HepG2 (cell line): Measurements from ENCODE around the gene GRM7. TPM values are rescaled to one million over a fixed set of nuclear protein-coding genes. Genes with fewer than 3 reads are reported as not detected.

ENCODE experiments used
- ATAC-seq: fragments of 200-7000 bp; cut with Tn5 transposase; 3 replicates; pipeline ENCODE4 v1.9.1; 2020; ENCODE audit warnings: mild to moderate bottlenecking, moderate library complexity
- BruUV-seq: library from RNA; stranded (reverse); fragments of 400-500 nt; replicated peaks from 2 replicates; lab custom pipeline; 2021; lab: Mats Ljungman, UMichigan
- CTCF ChIA-PET: fragments of 300-600 bp; formaldehyde crosslinking; extraction: SDS; loops from one replicate; lab custom pipeline; 2021; ENCODE audit warnings: low total read pairs, inconsistent platforms, low intra/inter-chr PET ratio; lab: Yijun Ruan, JAX
- POLR2A ChIA-PET: fragments of 350-600 bp; sonication (Branson Sonifier 250); formaldehyde crosslinking; loops from one replicate; lab custom pipeline; 2020; ENCODE audit warnings: antibody characterized with exemption, inconsistent platforms; lab: Yijun Ruan, JAX
- DNase-seq: peaks from one replicate; pipeline ENCODE4 v3.0.0-alpha.2; 2015; ENCODE audit warnings: low spot score
- FAIRE-seq: peaks from 3 replicates; lab custom pipeline; 2011; peaks lifted over from hg19 to GRCh38; lab: Jason Lieb, UNC
- H2AFZ ChIP-seq: one replicate; pipeline ENCODE4 v1.6.1; 2011; ENCODE audit warnings: low read length, inconsistent platforms
- H3K27ac ChIP-seq: fragments of 300-600 bp; 3 replicates; pipeline ENCODE4 v1.8.0; 2011; ENCODE audit warnings: mixed run types, mild to moderate bottlenecking, mixed read lengths, low read length, inconsistent platforms; ENCODE audit not compliant: insufficient read depth; ENCODE audit errors: extremely low read length
- H3K27me3 ChIP-seq, 2 experiments: fragments of 200-600 bp in 1 of 2; 2 replicates in 1 of 2; 3 replicates in 1 of 2; pipeline versions ENCODE4 v1.6.0 to v1.8.0; 2011; ENCODE audit warnings: low read length in 2 of 2, mild to moderate bottlenecking in 2 of 2, moderate library complexity in 2 of 2, inconsistent platforms in 1 of 2; ENCODE audit not compliant: insufficient read depth in 2 of 2, control insufficient read depth in 1 of 2
- H3K36me3 ChIP-seq, 2 experiments: fragments of 200-600 bp in 1 of 2; replicated peaks in 1 of 2; 2 replicates in 1 of 2; 3 replicates in 1 of 2; pipeline versions ENCODE4 v1.5.1 to v1.8.0; 2011; ENCODE audit warnings: low read length in 2 of 2, inconsistent platforms in 1 of 2; ENCODE audit not compliant: insufficient read depth in 2 of 2, control insufficient read depth in 1 of 2
- H3K4me1 ChIP-seq: 2 replicates; pipeline ENCODE4 v1.5.1; 2012; ENCODE audit warnings: low read length, inconsistent platforms; ENCODE audit not compliant: insufficient read depth
- H3K4me2 ChIP-seq: 2 replicates; pipeline ENCODE4 v1.6.0; 2011; ENCODE audit warnings: low read depth, low read length, inconsistent platforms
- H3K4me3 ChIP-seq, 3 experiments: fragments of 200-600 bp in 1 of 3; sonication (generic), shearing (Covaris generic) in 1 of 3; replicated peaks in 1 of 3; 2 replicates each; pipeline ENCODE4 v1.5.1; 2011 to 2016; ENCODE audit warnings: low read length in 3 of 3, inconsistent platforms in 2 of 3, low read depth in 2 of 3, mild to moderate bottlenecking in 2 of 3, control low read depth in 1 of 3, mixed read lengths in 1 of 3; ENCODE audit not compliant: insufficient read depth in 1 of 3
- H3K79me2 ChIP-seq: one replicate; pipeline ENCODE4 v1.6.1; 2011; ENCODE audit warnings: low read length, inconsistent platforms; ENCODE audit not compliant: insufficient read depth
- H3K9ac ChIP-seq: 2 replicates; pipeline ENCODE4 v1.6.0; 2011; ENCODE audit warnings: mild to moderate bottlenecking, low read depth, low read length, inconsistent platforms; ENCODE audit not compliant: insufficient read depth
- H3K9me3 ChIP-seq: 2 replicates; pipeline ENCODE4 v1.5.1; 2012; ENCODE audit warnings: mild to moderate bottlenecking, low read length
- H4K20me1 ChIP-seq: 2 replicates; pipeline ENCODE4 v1.6.0; 2011; ENCODE audit warnings: inconsistent platforms, mild to moderate bottlenecking, low read length, moderate library complexity; ENCODE audit not compliant: insufficient read depth
- KMT2B ChIP-seq: IDR thresholded peaks from 2 replicates; pipeline ENCODE4 v1.6.1; 2016; ENCODE audit warnings: missing genetic modification reagents, missing compliant biosample characterization
- MTA1 ChIP-seq: sonication (generic); formaldehyde crosslinking; IDR thresholded peaks from 2 replicates; pipeline ENCODE4 v1.4.0; 2020; ENCODE audit warnings: missing genetic modification reagents, mild to moderate bottlenecking, borderline replicate concordance
- RXRA ChIP-seq: sonication (generic); formaldehyde crosslinking; IDR thresholded peaks from 2 replicates; pipeline ENCODE4 v1.5.1; 2020; ENCODE audit warnings: missing genetic modification reagents
- SMARCE1 ChIP-seq: fragments of 450-650 bp; IDR thresholded peaks from 2 replicates; pipeline ENCODE4 v1.6.1; 2017; ENCODE audit warnings: borderline replicate concordance
- ZNF432 ChIP-seq: sonication (generic); formaldehyde crosslinking; IDR thresholded peaks from 2 replicates; pipeline ENCODE4 v1.5.0; 2020; ENCODE audit warnings: missing genetic modification reagents, mild to moderate bottlenecking, borderline replicate concordance
- in situ Hi-C: cut with HindIII; loops from 2 replicates; pipeline ENCODE4 v1.10.0; 2017; ENCODE audit warnings: low pct_unique_long_range_greater_than_20kb; ENCODE audit not compliant: extremely low pct_ligation_motif_present
- intact Hi-C: fragments of 100-400 bp; cut with micrococcal nuclease; formaldehyde crosslinking; loops from one replicate; pipeline ENCODE4 v1.10.0; 2022; ENCODE audit not compliant: unreplicated experiment
- polyA plus RNA-seq, 8 experiments: library from polyadenylated mRNA; depleted of rRNA in 3 of 8; stranded (reverse) in 7 of 8; unstranded in 1 of 8; fragments of >200 nt; fragmentation: Illumina TruSeq in 4 of 8; extraction: Trizol in 4 of 8; gene quantifications; 2 replicates each; pipeline versions ENCODE4 v1.2.1 to v1.2.3, GENCODE V29; 2011 to 2016; ENCODE audit warnings: low read depth in 4 of 8, missing spikeins in 1 of 8, mixed read lengths in 1 of 8; ENCODE audit not compliant: insufficient read depth in 1 of 8
- total RNA-seq, 5 experiments: library from RNA; depleted of rRNA; stranded (reverse); fragments of >200 nt; fragmentation: Illumina TruSeq; extraction: Trizol; gene quantifications; 2 replicates each; pipeline ENCODE4 v1.2.3, GENCODE V29; 2016; ENCODE audit warnings: low read depth in 1 of 5
- TF ChIP-seq, protein P1 (sequence below): sonication (generic); formaldehyde crosslinking; IDR thresholded peaks from 2 replicates; pipeline ENCODE4 v1.5.0; 2020; ENCODE audit warnings: missing genetic modification reagents
- TF ChIP-seq, protein P2 (sequence below): sonication (generic); formaldehyde crosslinking; IDR thresholded peaks from 2 replicates; pipeline ENCODE4 v1.8.1; 2023; ENCODE audit warnings: mild to moderate bottlenecking, moderate library complexity, missing genetic modification reagents

GRM7 gene
- total and polyA plus RNA-seq, 2 of the 13 experiments (the other 11 are each of a cell fraction or from before 2014, with no cell fraction given) = not detected

DNA sequence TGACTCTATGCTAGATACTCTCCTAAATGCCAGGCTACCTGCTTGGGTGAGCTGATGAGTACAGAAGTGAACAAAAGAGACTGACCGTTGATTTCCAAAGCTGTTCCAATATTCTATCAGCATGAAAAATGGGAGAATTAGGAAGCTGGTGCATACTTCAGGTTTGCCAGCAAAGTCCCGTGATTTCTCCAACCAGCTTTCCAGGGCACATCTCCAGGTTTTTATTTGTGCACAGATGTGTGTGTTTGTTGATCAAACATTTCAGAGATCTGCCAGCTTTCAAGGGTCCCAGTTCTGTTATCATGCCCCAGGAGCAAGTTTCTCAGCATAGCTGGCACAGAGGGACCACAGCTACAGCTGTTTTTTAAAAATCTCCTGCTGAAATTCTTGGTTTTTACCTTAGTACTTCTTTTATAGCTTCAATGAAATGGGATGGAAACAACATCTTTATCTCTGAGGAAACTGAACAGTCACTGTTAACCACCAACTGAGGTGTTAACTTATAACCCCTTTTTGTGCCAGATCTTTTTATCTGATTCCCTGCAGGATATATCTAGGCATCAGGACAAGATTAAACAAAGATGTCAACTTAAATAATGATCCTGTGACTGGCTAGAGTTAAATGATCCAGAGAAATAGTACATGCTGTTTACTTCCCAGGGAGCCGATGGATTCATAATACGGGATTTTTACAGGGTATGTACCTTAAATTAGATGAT is 380.8 kb downstream of the GRM7 start (continued):
- TF ChIP-seq, protein P1, sequence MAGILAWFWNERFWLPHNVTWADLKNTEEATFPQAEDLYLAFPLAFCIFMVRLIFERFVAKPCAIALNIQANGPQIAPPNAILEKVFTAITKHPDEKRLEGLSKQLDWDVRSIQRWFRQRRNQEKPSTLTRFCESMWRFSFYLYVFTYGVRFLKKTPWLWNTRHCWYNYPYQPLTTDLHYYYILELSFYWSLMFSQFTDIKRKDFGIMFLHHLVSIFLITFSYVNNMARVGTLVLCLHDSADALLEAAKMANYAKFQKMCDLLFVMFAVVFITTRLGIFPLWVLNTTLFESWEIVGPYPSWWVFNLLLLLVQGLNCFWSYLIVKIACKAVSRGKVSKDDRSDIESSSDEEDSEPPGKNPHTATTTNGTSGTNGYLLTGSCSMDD (CRISPR knock-in tag) = no peak

DNA sequence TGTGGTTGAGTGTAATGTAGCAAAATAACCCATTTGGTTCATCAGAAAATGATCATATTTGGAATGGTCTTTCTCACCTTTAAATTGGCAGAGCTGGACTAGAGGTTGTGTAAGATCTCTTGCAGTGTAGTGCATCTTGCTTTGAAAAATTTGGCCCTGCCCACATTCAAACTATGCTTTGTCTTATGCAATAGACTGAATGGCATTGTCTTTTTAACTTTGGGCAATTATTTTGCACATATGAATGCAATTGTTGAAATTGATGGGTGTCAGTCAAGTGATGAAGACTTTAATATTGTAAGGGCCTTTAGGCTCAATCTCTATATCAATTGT is 381.4 kb downstream of the GRM7 start:
- CTCF ChIA-PET = no interaction called here
- no peak overlapping the region for H3K9ac ChIP-seq
- DNase-seq = no peak
- H3K27me3 ChIP-seq = no peaks in the 10 kb centered on the region
- H3K9me3 ChIP-seq = peaks cover 75% of the 10 kb centered on the region
- H3K4me2 ChIP-seq = no peak overlapping the region
- no peak overlapping the region for H2AFZ ChIP-seq
- H3K36me3 ChIP-seq = no peaks in the 10 kb centered on the region
- H4K20me1 ChIP-seq = no peaks in the 10 kb centered on the region
- no peak for ATAC-seq
- H3K27ac ChIP-seq = no peak overlapping the region
- BruUV-seq = no TSS peak
- in situ Hi-C loops (no loop called here), intact Hi-C loops (no loop called here)
- FAIRE-seq = no peak
- H3K79me2 ChIP-seq = no peaks in the 10 kb centered on the region
- H3K4me1 ChIP-seq = no peaks in the 10 kb centered on the region
- TF ChIP-seq SMARCE1 (no peak), RXRA (CRISPR knock-in tag) (no peak), MTA1 (CRISPR knock-in tag) (no peak), ZNF432 (CRISPR knock-in tag) (no peak), KMT2B (CRISPR knock-in tag) (no peak)
- TF ChIP-seq, protein P2, sequence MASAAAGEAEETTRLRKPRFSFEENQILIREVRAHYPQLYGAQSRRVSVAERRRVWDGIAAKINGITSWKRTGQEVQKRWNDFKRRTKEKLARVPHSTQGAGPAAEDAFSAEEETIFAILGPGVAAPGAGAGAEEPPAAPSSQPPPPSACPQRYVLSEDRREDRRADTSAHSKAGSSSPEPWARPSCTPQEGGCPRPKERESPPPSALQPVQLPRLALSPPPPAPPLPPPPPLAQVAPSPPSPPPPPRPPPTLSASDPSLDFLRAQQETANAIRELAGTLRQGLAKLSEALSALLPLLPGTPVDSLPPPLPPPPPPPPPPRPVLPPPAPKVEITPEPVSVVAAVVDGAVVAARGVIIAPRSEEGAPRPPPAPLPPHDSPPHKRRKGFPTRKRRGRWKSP (CRISPR knock-in tag) = no peak
- TF ChIP-seq, all 625 proteins: peak for 0
- POLR2A ChIA-PET = no interaction called here
- no peak overlapping the region for H3K4me3 ChIP-seq
